CD4-positive, alpha-beta T cell treated with Interleukin-2 at 100 ng/mL for 4 hours (primary cell): ENCODE data around the gene PRKCZ.
A peak's percentile ranks its signal among the peaks of the same experiment; 100 is the strongest.

Experiments
- DNase-seq: peaks from one replicate; pipeline ENCODE4 v3.0.0-alpha.2; 2020; ENCODE audit warnings: low spot score

The PRKCZ gene

DNA sequence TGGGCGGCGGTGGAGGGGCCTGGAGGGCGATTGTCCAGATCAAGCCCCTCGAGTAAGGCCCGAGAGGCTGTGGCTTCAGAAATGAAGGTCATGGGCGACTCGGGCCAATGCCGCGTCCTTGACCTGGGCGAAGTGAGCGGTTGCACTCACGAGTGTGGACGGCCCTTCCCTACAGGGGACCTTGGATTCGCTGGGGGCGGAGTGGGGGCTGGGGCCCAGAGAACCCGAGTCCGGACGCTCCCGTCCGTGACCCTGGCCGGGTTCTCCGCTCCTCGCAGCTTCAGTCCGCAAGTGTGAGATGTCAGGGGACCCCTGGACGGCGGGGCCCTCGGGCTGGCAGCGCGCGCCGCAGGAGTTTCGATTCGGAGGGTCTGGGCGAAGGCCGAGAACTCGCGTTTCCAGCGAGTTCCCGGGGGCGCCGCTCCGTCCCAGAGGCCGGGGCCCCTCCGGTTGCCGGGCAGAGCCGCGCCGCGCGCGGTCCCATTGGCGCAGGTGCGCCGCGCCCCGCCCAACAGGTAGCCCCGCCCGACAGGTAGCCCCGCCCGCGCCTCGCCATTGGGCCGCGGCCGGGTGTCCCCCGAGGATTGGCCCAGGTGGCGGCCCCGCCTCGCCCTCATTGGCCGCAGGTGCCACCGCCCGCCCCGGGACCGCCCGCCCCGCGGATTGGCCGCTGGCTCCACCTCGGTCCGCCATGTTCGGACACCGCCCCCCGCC is at the start of gene PRKCZ:
Gene PRKCZ, plus strand, starts transcription at position 694 of the 714 bp plus-strand sequence. CDS start 220 bp downstream, outside the sequence.
- DNase-seq = peak; percentile 94

- DNase-seq = no peak
Measured at GRCh38 chr1:2000432-2000831, 49.8 kb upstream of the PRKCZ start.

DNA sequence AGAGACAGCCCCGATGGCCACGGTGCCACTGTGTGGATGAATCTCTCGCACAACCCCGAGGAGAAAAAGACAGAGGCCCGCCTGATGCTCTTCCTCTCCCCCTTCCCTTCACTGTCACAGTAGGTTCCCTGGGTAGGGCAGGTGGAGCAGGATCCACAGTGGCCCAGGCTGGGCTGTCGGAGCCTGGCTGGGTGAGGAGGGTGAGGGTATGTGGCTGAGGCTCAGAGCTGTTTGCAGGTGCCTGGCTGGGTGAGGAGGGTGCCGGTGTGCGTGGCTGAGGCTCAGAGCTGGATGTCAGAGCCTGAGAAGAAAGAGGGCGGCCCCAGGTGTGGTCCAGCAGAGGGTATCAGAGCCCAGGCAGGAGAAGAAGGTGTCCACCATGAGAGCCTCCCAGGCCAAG is 49.4 kb upstream of the PRKCZ start:
- no peak for DNase-seq

GRCh38 chr1:2001773-2002411 is 48.3 kb upstream of the PRKCZ start:
- DNase-seq = no peak

GRCh38 chr1:2003541-2004131 is 46.6 kb upstream of the PRKCZ start, which contains the start of gene CFAP74:
Gene CFAP74 (minus strand): TSS chr1:2003786. CDS start chr1:1990956, 12,830 bp downstream.
- DNase-seq = no peak

GRCh38 chr1:2004856-2005255 is 45.4 kb upstream of the PRKCZ start:
- DNase-seq = no peak

DNA sequence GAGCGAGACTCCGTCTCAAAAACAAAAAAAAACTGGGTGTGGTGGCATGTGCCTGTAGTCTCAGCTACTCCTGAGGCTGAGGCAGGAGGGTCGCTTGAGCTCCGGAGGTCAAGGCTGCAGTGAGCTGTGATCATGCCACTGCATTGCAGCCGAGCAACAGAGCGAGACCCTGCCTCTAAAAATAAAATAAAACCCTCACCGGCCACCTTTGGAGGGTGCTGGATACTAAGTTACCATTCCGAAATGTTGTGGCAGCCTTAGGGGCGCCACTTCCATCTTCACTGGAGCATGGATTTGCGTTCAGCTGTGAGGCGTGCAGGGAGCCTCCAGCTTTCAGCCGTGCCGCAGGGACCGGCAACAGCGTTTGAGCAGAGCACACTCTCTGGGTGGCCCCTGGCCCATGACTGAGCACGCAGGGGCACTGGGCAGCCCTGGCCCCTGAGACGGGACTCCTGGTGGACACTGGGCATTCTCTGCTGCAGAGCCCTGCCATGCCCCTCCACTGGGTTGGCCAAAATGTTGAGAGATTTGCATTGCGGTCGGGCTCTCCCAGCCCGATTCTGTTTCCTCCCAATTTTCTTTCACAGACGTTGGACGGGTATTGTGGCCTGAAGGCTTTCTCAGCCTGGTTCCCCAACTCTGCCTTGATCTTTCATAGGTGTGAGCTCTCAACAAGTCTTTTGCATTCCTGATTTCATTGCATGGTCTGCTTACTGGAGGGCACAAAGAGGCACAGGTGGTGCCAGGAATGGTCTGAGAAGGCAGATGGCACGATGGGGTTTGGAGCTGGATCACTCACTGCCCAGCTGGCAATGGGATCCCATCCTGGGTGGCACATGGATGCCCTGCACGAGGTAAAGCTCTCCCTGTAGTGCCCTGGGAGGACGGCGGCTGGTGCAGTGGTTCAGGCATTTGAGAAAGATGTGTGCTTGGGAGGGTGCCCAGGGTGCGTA is 40.8 kb upstream of the PRKCZ start:
- DNase-seq = no peak

DNA sequence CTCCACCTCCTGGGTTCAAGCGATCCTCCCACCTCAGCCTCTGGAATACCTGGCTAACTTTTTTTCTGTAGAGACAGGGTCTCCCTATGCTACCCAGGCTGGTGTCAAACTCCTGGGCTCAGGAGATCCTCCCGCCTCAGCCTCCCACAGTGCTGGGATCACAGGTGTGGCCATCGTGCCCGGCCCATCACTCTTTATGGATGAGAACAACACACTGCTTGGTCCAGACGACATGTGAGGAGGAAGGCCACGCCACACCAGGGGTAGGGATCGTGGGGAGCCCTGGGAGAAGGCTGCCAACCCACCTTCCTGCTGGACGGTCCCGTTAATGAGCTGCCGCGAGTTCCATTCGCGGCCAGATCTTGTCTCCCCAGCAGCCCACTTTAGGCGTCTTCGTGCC is 36.0 kb upstream of the PRKCZ start:
- DNase-seq = no peak

GRCh38 chr1:2014741-2015735 is 35.2 kb upstream of the PRKCZ start:
- no peak for DNase-seq

DNA sequence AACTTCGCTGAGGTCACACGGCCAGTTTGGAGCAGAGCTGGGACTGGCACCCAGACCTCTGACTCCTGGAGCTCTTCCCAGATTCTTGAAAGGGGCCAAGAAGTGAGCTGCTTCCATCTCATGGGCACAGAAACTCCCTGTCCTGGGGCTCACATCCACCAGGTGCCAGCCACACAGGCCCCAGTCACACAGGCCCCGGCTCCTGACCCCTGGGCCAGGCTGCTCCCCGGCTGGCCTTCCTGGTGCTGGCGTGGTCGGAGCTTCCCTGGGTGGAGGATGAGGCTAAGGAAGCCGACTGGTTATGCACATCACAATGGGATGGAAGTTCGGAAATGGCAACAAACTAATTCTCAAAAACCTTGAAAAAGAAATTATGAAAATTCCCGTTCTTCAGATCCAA is 34.1 kb upstream of the PRKCZ start:
- no peak for DNase-seq

DNA sequence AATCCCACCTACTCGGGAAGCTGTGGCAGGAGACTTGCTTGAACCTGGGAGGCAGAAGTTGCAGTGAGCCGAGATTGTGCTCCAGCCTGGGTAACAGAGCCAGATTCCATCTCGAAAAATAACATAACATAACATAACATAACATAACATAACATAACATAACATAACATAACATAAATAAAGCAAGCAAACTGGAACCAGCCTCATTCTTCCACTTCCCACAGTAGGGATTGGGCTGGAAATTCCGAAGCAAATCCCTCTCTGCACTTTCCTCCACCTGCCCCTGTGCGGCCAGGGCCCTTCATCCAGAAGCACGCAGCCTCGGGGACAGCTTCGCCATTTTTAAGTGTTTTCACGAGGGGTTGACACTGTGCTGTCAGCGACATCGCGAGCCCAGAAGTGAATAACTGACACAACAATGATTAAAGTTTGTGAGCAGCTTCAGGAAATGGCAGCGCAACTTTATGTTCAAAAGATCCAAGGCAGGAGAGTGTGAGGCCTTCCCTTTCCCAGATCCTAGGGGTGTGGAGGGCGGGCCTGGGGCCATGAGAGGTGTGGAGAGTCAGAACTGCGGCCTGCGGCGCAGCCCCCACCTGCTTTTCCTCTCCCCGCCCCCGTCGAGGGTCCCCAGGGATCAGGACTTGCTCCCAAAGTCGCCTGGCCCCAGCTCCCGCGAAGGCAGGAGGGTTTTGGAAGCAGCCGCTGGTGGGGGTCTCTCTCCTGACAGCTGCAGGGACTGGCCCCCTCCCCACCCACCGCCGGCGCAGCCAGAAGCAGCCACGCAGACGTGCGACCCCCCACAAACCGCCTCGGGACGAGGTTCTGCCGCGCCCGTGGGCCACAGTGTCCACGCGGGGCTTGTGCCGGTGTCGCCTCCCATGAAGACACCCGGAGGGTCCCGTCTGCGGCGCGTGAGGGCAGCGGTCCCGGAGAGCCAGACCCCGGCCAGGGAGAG is 31.7 kb upstream of the PRKCZ start:
- DNase-seq = no peak

- DNase-seq = no peak
Measured at GRCh38 chr1:2019172-2019543, 31.1 kb upstream of the PRKCZ start, which contains the start of gene GABRD. Gene GABRD (plus strand): TSS chr1:2019345. CDS start chr1:2019424, 79 bp downstream.

GRCh38 chr1:2019571-2020309 is 30.5 kb upstream of the PRKCZ start:
- DNase-seq = no peak

- DNase-seq = no peak
Measured at GRCh38 chr1:2020310-2020655, 29.9 kb upstream of the PRKCZ start.

DNA sequence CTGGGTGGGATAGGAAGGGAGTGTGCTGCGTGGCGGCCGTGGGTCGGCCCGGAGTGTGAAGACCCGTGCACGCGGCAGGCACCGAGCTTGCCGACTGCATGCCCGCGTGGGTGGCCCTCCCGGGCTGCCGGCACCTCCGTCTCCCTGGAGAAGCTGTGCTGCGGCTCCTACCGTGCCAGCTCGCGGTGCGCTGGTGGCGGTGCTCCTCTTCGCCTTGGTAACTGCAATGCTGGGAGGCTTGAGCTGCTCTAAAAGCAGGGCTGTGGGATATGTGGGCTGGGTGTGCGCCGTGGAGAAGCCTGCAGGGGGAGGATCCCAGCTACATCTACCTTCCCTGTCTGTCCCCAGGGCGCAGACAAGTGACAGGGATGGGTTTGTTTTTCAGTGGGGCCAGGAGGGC is 28.7 kb upstream of the PRKCZ start:
- no peak for DNase-seq

GRCh38 chr1:2022063-2022770 is 28.0 kb upstream of the PRKCZ start:
- DNase-seq = no peak

GRCh38 chr1:2023187-2023586 is 27.0 kb upstream of the PRKCZ start:
- DNase-seq = no peak

DNA sequence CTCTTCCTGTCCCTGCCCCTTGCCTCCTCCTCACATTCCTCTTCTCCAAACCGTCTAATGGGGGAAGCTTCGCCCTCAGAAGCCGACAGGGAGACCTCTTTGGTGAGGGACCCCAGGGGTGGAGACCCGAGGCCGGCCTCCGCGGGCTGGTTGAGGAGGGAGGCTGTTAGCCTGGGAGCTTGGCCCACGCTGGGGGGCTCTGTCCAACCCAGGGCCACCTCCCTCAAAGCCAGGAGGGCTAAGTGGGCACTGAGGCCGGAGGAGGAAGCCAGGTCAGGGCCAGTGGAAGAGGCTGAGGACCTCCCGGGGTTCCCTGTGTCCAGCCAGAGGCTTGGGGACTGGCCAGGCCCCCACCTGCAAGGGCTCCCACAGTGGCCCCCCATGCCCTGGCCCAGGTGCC is 25.8 kb upstream of the PRKCZ start:
- no peak for DNase-seq
